Endometrial microvascular endothelial cells (primary cell): ENCODE data around the gene RANBP10. TPM values are rescaled to one million over a fixed set of nuclear protein-coding genes. Genes with fewer than 3 reads are reported as not detected.

Source experiments
- in situ Hi-C: cut with HindIII; loops from 2 replicates; pipeline ENCODE4 v1.10.0; 2017; ENCODE audit warnings: low sequenced_read_pairs, low pct_unique_long_range_greater_than_20kb; ENCODE audit errors: inconsistent ontology term
- total RNA-seq: library from RNA; depleted of rRNA; stranded (reverse); fragments of >200 nt; gene quantifications from one replicate; pipeline ENCODE4 v1.2.3, GENCODE V29; 2015; ENCODE audit errors: inconsistent ontology term

Gene RANBP10
- total RNA-seq, 1 donor from 2014 or later: 6.1 TPM

DNA sequence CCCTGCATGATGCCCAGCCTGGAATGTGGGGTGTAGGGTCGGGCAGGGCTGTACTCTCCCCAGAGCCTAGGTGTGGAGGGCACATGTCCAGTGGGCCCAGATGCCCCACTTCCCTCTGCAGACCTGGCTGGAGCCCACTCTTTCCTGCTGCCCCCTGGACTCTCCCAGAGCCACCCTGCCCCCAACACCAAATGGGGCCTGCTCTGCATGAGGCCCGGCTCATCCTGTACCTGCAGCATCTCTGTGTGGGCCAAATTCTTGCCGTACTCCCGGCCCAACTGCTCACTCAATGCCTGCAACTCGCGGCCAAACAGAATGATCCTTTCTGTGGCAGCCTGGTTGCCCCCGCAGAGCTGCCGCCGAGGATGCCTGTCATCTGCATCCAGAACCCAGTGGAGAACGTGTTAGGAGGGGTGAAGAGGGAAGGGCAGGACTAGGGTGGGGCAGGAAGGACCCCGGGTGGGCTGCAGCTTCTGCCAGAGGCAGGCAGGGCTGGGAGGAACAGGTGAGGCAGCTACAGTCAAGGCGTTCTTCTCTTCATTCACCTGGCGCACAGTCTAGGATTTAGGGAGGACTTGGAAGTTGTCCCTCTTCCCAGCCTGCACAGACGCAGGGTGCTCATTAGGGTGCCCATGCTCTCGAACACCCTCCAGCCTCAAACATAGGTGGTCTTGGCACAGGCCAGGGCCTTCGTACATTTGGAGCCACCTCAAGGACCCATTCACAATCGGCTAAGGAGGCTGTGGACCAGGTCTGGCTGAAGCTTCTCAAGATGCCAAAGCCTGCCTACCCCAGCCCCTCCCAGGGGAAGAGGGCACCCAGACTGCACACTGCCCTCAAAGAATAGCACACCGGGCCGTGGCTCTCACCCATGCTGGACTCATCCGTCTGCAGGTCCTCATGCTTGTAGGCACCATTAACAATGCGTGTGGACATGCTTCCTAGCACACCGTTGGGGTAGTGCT lies 78.6 kb downstream of the RANBP10 start:
- in situ Hi-C loops: no loop called here

DNA sequence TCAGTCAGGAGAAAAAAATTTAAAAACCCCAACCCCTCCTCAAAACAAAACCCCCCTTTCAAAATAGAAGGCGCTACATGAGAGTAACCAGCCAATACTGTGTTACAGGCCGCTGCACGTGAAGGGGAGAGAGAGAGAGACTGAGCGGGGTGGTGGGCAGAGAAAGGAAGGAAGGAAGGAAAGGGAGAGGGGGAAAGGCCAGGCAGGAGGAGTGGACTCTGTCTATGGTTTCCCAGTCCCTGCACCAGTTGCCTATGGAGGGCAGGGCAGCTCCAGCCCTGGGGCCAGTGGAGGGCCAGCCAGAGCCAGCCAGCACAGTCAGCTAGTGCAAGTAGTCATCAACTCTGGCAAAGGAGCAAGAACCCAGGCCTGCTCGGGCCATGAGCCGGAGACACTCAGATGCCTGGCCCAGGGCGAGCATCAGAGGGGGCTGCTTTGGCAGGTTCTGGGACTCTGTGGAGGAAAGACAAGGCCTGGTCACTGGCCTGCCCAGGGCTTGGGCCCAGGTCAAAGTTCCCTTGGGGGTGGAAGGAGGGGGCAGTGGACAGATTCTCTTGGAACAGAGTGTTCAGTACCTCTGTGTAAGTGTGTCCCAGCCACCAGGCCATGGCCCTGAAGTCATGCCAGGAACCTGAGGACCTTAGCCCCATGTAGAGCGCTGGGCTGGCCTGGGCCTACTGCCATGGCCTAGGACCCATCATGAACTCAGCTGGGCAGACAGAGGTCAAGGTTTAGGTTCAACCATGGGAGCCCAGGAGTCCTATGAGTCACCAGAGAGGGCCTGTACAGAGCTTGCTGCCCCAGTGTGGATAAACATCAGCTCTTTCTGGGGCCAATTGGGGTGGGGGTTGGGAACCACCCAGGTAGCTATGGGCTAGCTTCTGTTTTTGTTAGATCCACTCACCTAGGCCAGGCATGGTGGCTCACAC lies 80.0 kb downstream of the RANBP10 start:
- in situ Hi-C loops: no loop called here

DNA sequence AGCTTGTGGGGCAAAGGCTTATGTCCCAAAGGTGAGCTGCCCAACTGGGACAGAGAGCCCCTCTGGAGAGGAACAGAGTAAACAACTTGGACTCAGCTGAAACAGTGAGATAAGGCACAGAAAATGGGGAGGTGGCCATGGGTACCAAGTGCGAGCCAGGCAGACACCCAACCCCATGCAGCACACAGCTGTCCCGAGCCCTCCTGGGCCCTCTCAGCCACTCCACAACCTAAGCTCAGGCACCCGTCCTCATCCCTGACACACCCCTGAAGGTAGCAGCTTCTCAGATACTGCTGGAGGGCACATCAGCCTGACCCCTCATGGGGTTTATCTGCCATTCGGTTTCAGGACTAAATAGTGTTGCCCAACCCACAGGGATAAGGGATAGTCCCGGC lies 82.5 kb downstream of the RANBP10 start:
- in situ Hi-C loops: no loop called here

DNA sequence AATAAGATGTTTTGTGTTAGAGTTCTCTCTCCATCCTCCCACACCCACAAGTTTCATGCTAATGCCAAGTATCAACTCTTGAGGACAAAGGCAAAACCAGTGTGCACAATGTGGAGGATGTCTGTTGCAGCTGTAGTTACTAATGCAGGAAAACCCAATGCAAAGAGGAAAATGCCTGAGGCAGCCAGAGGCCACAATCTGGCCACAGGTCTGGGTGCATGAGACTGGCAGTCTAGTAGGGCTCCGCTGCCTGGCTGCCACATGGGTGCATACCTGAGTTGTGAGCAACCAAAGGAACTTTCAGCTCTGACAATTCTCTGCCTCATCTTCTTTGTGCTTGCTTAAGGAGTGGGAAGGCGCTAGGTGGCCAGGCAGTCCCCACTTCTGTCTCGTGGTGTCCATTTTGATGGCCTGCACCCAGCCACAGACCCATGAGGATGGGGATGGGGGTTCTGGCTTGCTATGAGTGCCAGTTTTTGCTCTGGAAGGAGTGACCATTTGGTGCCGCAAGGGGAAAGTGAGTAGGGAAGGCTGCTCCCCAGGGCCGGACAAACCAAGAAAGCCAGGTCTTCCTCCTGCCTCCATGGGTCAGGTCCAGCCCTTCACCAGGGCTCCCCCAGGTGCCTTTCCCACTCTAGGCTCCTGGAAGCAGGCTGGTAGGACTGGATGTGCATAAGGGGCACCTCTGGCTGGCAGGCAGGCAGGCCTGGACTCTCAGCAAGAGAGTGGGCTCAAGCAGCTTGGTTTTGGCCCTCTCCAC lies 83.0 kb downstream of the RANBP10 start:
- in situ Hi-C loops: no loop called here

DNA sequence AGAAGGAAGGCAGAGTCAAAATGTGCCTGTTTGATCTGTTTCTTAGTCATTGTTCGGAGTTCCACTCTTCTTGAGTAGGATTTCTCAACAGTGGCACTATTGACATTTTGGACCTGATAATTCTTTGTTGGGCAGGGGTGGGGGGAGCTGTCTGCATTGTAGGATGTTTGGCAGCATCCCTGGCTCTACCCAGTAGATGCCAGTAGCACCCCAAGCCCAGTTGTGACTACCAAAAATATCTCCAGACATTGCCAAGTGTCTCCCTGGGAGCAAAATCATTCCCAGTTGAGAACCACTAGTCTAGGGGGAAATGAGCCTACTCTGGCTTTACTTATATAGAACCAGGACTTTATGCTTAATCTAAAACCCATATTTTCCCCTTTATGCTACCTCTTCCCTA lies 86.1 kb downstream of the RANBP10 start:
- in situ Hi-C loops: no loop called here

DNA sequence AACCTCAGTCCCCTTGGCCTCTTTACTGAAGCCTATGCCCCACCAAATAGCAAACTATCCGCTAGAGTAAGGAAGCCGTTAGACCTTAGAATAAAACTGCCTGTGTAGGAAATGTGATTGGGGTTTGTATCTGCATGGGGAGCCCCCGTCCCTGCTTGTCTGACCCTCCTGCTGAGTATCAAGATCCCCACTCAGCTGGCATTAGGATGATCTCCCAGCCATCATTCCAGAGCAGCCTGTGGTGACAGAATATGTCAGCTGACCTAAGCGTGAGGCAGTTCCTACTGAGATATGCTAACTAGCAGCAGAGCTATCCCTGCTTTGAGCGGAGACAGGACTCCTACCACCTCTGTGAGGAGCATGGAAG lies 86.6 kb downstream of the RANBP10 start:
- in situ Hi-C loops: no loop called here

DNA sequence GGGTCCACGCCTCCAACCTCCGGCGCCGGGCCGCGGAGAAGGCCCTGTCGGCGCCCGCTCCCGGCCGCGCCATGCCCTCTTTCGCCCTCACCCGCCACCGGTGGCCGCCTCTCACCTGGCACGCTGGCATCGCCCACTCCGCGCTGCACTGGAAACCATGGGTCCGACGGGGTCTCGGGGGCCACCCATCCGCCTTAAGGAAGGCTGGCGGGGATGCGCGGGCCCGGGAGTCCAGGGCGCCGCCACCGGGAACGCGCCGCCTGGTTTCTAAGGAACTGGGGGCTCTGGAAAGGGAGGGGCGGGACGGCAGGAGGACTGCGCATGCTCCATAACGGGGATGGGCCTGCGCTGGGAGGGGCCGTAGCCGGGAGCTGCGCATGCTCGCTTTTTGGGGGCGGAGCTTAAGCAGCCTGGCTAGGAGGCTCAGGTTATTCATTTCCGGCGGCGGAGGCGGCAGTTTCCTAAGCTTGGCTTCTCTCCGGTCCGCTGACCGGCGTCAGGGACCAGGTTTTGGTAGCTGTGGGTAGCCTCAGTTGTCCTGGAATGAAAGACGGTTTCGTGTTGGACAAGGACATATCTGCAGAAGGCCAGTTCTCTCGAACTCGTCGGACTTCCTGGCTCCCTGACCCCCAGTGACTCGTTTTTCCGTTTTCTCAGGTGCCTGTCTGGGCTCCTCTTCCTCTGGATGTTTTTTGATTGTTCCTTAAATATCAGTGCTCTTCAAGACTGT lies 87.1 kb downstream of the RANBP10 start, which contains the start of gene GFOD2:
TSS of gene GFOD2 (minus strand) at position 269 of the 730 bp plus-strand sequence. CDS start 33,601 bp downstream, outside the sequence.
- in situ Hi-C loops: no loop called here

DNA sequence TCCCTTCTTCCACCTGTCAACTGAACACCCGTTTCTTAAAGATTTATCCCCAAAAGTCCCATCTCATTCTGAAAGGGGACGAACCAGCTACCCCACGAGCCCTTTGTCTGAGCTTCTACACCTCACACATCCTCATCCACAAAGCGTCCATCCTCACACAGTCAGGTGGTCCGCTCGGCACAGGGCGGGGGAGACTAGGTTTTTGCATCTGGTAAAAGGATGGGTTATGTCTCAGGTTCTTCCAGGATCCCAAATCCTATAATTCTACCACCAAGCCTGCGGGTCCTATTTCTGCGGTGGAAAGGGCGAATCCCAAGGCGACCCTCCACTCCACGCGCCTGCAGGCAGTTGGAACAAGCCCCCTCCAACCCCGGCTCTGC lies 87.7 kb downstream of the RANBP10 start:
- in situ Hi-C loops: no loop called here

DNA sequence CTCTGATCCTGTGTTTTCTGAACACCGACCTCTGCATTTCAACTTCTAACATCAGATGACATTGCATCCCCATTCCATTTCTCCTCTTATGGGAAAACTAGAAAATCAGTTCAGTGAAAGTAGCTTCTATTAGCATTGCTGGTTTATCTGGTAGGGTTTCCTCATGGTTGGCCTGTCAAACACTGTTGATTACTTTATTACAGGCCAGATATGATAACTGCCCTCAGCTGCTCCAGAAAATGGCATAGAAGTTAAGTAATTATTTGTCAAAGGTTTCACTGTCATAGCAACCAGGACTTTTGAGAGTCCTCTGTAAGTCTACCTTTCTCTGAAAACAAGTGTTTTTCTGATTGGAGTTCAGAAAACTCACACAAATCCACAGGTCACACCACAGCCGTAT lies 90.3 kb downstream of the RANBP10 start:
- in situ Hi-C loops: no loop called here

DNA sequence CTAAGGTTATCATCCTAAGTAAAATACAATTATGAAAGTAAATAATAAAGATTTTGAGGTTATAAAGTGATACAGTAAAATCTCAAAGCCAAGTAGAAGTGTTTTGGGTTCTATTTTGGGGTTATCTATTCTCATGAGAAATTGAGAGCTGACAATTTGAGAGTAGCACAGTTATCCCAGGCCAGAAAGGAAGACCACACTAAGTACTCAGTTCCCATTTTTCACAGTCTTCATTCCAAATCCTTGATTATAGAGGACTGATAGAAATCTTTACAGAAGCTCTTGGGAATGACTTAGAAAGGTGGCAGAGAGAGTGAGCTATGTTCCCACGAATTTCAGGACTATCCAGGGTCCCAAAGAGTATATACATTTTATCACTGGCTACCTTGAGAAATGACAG lies 91.8 kb downstream of the RANBP10 start:
- in situ Hi-C loops: no loop called here

DNA sequence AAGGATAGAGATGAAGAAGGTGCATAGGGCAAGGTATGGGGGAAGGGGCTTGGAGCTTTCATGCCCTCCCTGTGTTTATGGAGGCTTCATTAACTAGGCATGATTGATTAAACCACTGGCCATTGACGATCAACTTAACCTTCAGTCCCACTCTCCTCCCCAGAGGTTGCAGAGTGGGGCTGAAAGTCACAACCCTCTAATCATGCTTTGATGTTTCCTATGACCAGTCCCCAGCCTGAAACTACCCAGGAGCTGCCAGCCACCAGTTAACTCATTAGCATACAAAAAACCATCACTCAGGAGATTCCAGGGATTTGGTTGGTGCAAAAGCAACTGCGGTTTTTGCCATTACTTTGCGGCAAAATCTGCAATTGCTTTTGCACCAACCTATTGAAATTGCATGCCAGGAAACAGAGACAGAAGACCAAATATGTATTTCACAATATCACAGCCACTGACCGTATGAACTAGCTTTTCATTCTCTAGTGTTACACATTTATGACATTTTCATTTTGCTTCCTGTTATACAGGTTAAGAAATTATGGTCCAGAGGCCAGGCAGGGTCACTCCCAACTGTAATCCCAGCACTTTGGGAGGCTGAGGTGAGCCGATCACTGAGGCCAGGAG lies 92.6 kb downstream of the RANBP10 start:
- in situ Hi-C loops: no loop called here

DNA sequence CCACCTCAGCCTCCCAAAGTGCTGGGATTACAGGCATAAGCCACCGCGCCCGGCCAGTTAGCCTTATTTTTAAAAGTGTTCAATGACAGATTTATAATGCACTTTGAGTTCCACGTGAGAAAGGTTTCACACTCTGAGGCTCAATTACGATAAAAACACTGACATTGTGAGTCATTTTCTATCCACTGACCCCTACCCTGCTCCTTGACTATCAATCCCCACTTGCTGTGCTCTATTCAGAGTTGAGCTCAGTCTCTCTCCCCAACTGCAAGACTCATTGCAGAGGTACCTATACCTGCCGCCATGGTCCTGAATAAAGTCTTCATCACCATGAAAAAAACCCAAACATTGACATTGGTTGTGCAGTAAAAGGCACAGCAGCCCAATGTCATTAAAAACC lies 95.8 kb downstream of the RANBP10 start:
- in situ Hi-C loops: no loop called here

DNA sequence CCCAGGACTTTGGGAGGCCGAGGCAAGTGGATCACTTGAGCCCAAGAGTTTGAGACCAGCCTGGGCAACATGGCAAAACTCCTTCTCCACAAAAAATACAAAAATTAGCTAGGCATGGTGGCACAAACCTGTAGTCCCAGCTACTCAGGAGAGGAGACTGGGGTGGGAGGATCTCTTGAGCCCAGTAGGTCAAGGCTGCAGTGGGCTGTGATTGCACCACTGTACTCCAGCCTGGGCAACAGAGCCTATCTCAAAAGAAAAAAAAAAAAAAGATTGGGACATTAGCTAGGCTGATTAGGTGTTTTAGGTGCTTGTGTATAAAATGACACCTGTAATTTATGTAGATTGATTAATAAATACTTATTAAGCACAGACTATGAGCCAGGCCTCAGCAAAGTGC lies 97.3 kb downstream of the RANBP10 start:
- in situ Hi-C loops: no loop called here

DNA sequence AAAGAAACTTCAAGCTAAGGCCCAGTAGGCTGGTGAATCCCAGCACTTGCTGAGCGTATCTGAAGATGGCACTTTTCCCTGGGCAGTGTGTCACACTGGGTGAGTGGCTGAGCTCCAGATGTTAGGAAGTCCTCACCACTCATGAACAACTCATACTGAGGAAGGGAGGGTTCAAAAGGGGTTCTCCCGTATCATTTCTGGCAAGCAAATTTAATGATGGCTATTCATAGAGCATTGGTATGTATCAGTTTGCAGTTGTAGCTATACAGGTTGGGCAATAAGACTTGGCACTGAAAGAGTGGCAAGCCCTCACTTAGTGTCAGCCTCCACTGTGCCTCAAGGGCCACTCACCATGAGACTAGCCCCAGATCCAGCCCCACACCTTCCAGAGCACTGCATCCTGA lies 98.0 kb downstream of the RANBP10 start:
- in situ Hi-C loops: no loop called here

DNA sequence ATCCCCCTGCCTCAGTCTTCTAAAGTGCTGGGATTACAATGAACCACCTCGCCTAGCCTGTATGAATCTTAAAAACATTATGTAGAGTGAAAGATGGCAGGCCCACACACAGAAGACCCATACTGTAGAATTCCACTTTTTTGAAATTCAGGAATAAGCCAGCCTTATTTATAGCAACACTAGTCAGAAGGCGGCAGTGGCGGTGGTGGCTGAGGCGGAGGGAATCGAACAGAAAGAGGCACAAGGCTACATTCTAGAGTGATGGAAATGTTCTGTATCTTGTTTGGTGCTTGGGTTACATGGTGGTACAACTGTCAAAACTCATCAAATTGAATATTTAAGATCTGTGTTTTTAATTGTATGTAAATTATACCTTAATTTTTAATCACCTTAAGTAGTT lies 98.6 kb downstream of the RANBP10 start:
- in situ Hi-C loops: no loop called here

DNA sequence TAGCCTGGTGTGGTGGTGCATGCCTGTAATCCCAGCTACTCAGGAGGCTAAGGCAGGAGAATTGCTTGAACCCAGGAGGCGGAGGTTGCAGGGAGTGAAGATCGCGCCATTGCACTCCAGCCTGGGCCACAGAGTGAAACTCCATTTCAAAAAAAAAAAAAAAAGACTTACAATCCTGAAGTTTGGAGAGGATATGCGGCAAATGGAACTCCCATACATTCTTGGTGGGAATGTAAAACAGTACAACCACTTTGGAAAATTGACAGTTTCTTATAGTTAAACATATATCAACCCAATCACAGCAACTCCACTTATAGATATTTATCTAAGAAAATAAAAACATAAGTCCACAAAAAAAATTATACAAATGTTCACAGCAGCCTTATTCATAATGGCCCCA lies 99.2 kb downstream of the RANBP10 start:
- in situ Hi-C loops: no loop called here

DNA sequence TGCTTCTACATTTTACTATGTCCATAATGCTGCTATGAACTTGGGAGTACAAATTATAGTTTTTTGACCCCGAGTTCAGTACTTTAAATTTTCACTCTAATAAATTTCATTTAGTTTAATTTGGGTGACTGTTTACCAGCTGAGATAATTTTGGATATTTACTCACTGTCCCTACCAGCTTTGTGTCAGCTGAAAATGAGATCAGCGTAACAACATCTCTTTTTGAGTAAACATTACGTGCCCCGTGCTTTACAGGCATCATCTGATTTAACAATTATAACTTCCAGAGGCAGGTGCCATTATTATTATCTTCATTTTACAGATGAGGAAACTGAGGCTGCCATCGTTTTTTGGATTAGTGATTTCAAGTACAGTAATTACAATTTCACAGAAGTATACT lies 102.2 kb downstream of the RANBP10 start:
- in situ Hi-C loops: no loop called here

DNA sequence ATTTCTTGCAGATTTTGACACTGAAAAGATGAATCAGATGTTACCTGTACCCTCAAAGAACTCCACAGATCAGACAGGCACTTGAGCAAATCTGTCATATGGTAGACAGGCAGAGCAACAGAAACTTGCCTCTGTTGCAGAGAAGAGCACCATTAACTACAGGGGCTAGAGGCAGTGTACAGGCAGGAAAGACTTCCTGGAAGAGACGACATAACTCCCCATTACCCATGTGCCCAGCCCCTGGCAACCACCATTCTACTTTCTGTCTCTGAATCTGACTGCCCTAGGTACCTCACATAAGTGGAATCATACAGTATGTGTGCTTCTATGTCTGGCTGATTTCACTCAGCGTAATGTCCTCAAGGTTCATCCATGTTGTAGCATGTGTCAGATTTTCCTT lies 102.7 kb downstream of the RANBP10 start:
- in situ Hi-C loops: no loop called here
